ENCODE measurements around the gene PARD3. TPM values are rescaled to one million over a fixed set of nuclear protein-coding genes. Genes with fewer than 3 reads are reported as not detected.

Gene PARD3
- total RNA-seq, 2 donors from 2014 or later: 41.7 to 48.8 TPM

- no peak for DNase-seq
- Histone ChIP-seq H3K4me3 (no peak overlapping the region), H3K9me3 (no peaks in the 10 kb centered on the region), H3K9ac (ENCODE audit: low read depth in 2 of 2, low read length in 2 of 2) (no peak overlapping the region), H3K4me1 (no peaks in the 10 kb centered on the region), H3K27me3 (no peaks in the 10 kb centered on the region), H3K27ac (no peak overlapping the region), H3K36me3 (no peaks in the 10 kb centered on the region)
- intact Hi-C loops (cut with DNase I): no loop called here
- no peak for TF ChIP-seq CTCF (IDR thresholded peaks at IDR 0.05)
These were observed 623.7 kb downstream of the PARD3 start for GRCh38 chr10:34191406-34191805.

- H3K27me3 ChIP-seq: no peaks in the 10 kb centered on the region
- no peaks in the 10 kb centered on the region for H3K9me3 ChIP-seq
- DNase-seq: no peak
- no peaks in the 10 kb centered on the region for H3K4me1 ChIP-seq
- H3K27ac ChIP-seq: no peak overlapping the region
- TF ChIP-seq CTCF (IDR thresholded peaks at IDR 0.05): no peak
- intact Hi-C loops (cut with DNase I): no loop called here
- H3K36me3 ChIP-seq: no peaks in the 10 kb centered on the region
- H3K4me3 ChIP-seq: no peak overlapping the region
- no peak overlapping the region for H3K9ac ChIP-seq (ENCODE audit: low read depth in 2 of 2, low read length in 2 of 2)
These were observed 624.5 kb downstream of the PARD3 start for GRCh38 chr10:34190580-34190979.

GRCh38 chr10:34189830-34190229 is 625.3 kb downstream of the PARD3 start:
- no peak for DNase-seq
- Histone ChIP-seq H3K36me3 (no peaks in the 10 kb centered on the region), H3K9ac (ENCODE audit: low read depth in 2 of 2, low read length in 2 of 2) (no peak overlapping the region), H3K27me3 (no peaks in the 10 kb centered on the region), H3K4me1 (no peaks in the 10 kb centered on the region), H3K4me3 (no peak overlapping the region), H3K27ac (no peak overlapping the region), H3K9me3 (no peaks in the 10 kb centered on the region)
- no peak for TF ChIP-seq CTCF (IDR thresholded peaks at IDR 0.05)
- intact Hi-C loops (cut with DNase I): no loop called here

DNA sequence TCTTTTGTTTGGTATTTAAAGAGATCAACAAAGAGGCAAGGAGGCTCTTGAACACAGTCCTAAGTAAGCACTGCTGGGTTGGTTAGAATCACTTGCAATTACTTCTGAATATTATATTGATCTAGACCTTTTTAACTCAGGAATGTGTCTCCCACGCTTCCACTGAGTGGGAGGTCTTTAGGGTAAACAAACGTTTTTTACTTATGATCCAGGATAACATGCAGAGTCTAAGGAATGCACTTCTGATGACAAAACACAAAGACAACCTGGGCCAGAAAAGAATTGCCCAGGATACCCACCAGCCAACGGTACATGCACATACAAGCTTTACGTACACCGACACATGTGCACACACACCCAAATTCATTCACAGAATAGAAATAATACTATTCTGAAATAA is 626.9 kb downstream of the PARD3 start:
- DNase-seq: no peak
- Histone ChIP-seq H3K9me3 (no peaks in the 10 kb centered on the region), H3K27ac (no peak overlapping the region), H3K4me1 (no peaks in the 10 kb centered on the region), H3K9ac (ENCODE audit: low read depth in 2 of 2, low read length in 2 of 2) (no peak overlapping the region), H3K27me3 (no peaks in the 10 kb centered on the region), H3K4me3 (no peak overlapping the region), H3K36me3 (no peaks in the 10 kb centered on the region)
- TF ChIP-seq CTCF (IDR thresholded peaks at IDR 0.05): no peak
- intact Hi-C loops (cut with DNase I): no loop called here

- H3K36me3 ChIP-seq: no peaks in the 10 kb centered on the region
- H3K4me3 ChIP-seq: no peak overlapping the region
- H3K27me3 ChIP-seq: no peaks in the 10 kb centered on the region
- no peak for DNase-seq
- no peaks in the 10 kb centered on the region for H3K4me1 ChIP-seq
- H3K9ac ChIP-seq (ENCODE audit: low read depth in 2 of 2, low read length in 2 of 2): no peak overlapping the region
- no peaks in the 10 kb centered on the region for H3K9me3 ChIP-seq
- intact Hi-C loops (cut with DNase I): no loop called here
- H3K27ac ChIP-seq: no peak overlapping the region
- no peak for TF ChIP-seq CTCF (IDR thresholded peaks at IDR 0.05)
These were observed 627.9 kb downstream of the PARD3 start for GRCh38 chr10:34187201-34187600.

- no peaks in the 10 kb centered on the region for H3K27me3 ChIP-seq
These were observed 628.4 kb downstream of the PARD3 start for GRCh38 chr10:34186745-34187144.

More at GRCh38 chr10:34186745-34187144, 628.4 kb downstream of the PARD3 start:
- H3K9ac ChIP-seq (ENCODE audit: low read depth in 2 of 2, low read length in 2 of 2): no peak overlapping the region
- no peak for DNase-seq
- H3K27ac ChIP-seq: no peak overlapping the region
- H3K9me3 ChIP-seq: no peaks in the 10 kb centered on the region
- no peaks in the 10 kb centered on the region for H3K36me3 ChIP-seq
- intact Hi-C loops (cut with DNase I): no loop called here
- no peak for TF ChIP-seq CTCF (IDR thresholded peaks at IDR 0.05)
- no peak overlapping the region for H3K4me3 ChIP-seq
- no peaks in the 10 kb centered on the region for H3K4me1 ChIP-seq

Data from colonic mucosa (tissue), 4 donors.